Natural killer cell (primary cell): ENCODE results near the gene SPTSSB. TPM values are rescaled to one million over a fixed set of nuclear protein-coding genes. Genes with fewer than 3 reads are reported as not detected.

Experiments
- ATAC-seq, 3 donors: fragments of 150-1000 bp in 2 of 3; fragments of 200-7000 bp in 1 of 3; cut with Tn5 transposase; 1 replicate in 1 of 3; 2 replicates in 2 of 3; pipeline ENCODE4 v1.10.0; 2021; ENCODE audit warnings: mild to moderate bottlenecking in 2 of 3, moderate library complexity in 2 of 3
- DNase-seq, 2 donors: peaks; one replicate each; pipeline versions ENCODE4 v3.0.0 to v3.0.0-alpha.2; 2013 to 2021; ENCODE audit warnings: mixed read lengths in 1 of 2
- H3K27ac ChIP-seq: one replicate; pipeline ENCODE4 v1.5.1; 2013; ENCODE audit warnings: mild to moderate bottlenecking, low read length
- H3K27me3 ChIP-seq: one replicate; pipeline ENCODE4 v1.6.1; 2013; ENCODE audit warnings: low read length; ENCODE audit not compliant: control insufficient read depth, insufficient read depth
- H3K36me3 ChIP-seq: one replicate; pipeline ENCODE4 v1.6.1; 2013; ENCODE audit warnings: low read length; ENCODE audit not compliant: control insufficient read depth, insufficient read depth
- H3K4me1 ChIP-seq: one replicate; pipeline ENCODE4 v1.6.1; 2013; ENCODE audit warnings: low read length; ENCODE audit not compliant: control insufficient read depth, insufficient read depth
- H3K4me3 ChIP-seq: one replicate; pipeline ENCODE4 v1.5.1; 2013; ENCODE audit warnings: low read length
- H3K9me3 ChIP-seq: one replicate; pipeline ENCODE4 v1.6.1; 2013; ENCODE audit warnings: low read length; ENCODE audit not compliant: control insufficient read depth, insufficient read depth
- H3K27ac Mint-ChIP-seq, 2 donors: one replicate each; pipeline ENCODE4 v1.8.0; 2022; ENCODE audit warnings: mild to moderate bottlenecking in 2 of 2, mixed read lengths in 2 of 2, moderate library complexity in 1 of 2
- H3K27me3 Mint-ChIP-seq, 2 donors: one replicate each; pipeline ENCODE4 v1.8.0; 2022; ENCODE audit warnings: low read depth in 2 of 2, mixed read lengths in 2 of 2
- H3K36me3 Mint-ChIP-seq: one replicate; pipeline ENCODE4 v1.8.0; 2022; ENCODE audit warnings: mixed read lengths
- H3K4me1 Mint-ChIP-seq, 2 donors: one replicate each; pipeline ENCODE4 v1.8.0; 2022; ENCODE audit warnings: mixed read lengths in 2 of 2
- H3K4me3 Mint-ChIP-seq: one replicate; pipeline ENCODE4 v1.8.0; 2022; ENCODE audit warnings: mild to moderate bottlenecking, moderate library complexity, mixed read lengths
- H3K9me3 Mint-ChIP-seq, 2 donors: one replicate each; pipeline ENCODE4 v1.8.0; 2022; ENCODE audit warnings: mixed read lengths in 2 of 2
- WGBS: methylation state at CpG from one replicate; pipeline ENCODE4 v1.1.7; 2013; ENCODE audit warnings: missing lambda C conversion rate; ENCODE audit not compliant: insufficient coverage; 5-methylcytosine and 5-hydroxymethylcytosine counted together
- intact Hi-C: fragments of 100-400 bp; cut with micrococcal nuclease; formaldehyde crosslinking; loops from one replicate; pipeline ENCODE4 v1.14.2; 2022
- total RNA-seq, 4 donors: library from RNA; stranded (reverse); fragments of 120-200 nt in 1 of 4; gene quantifications; one replicate each; pipeline versions ENCODE4 v1.2.3 to v1.2.4, GENCODE V29; 2013 to 2022
- TF ChIP-seq, protein P1 (sequence below): fragments of 200-600 bp; IDR thresholded peaks from one replicate; pipeline ENCODE4 v1.8.0; 2022; ENCODE audit warnings: antibody characterized with exemption

Gene SPTSSB
- total RNA-seq, 3 donors from 2014 or later (not counting 1 experiment from before 2014, with no cell fraction given) = 7.3 to 14.1 (median 11.1) TPM

DNA sequence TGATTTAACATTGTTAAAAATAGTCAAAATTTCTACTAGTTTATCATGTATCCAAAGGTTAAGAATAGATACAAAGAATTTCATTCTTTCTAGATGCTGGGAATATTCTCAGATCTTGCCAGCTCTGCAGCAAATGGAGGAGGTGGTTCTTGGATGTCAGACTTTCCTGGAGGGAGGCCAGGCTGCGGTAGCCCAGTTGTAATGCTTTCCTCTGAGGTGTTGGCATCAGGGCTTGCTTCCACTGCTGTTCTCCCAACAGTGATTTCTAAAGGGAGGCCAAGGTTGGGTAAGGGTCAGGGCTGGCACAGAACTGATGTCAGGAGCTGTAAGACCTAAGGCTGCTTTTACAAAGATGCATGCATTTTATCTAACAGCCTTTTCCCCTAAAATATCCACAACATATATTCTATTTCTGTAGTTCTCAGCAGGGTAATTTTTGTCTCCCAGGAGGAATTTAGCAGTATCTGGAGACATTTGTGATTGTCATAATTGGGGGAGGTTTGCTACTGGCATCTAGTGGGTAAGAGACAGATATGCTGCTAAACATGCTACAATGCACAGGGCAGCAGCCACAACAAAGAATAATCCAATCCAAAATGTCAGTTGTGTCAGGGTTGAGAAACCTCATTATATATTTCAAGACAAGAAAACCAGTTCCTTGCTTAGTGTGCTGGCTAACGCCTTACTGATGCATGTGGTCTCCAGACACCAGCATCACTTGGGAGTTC lies 42.0 kb upstream of the SPTSSB start:
- H3K4me3 ChIP-seq = no peak overlapping the region
- TF ChIP-seq, protein P1, sequence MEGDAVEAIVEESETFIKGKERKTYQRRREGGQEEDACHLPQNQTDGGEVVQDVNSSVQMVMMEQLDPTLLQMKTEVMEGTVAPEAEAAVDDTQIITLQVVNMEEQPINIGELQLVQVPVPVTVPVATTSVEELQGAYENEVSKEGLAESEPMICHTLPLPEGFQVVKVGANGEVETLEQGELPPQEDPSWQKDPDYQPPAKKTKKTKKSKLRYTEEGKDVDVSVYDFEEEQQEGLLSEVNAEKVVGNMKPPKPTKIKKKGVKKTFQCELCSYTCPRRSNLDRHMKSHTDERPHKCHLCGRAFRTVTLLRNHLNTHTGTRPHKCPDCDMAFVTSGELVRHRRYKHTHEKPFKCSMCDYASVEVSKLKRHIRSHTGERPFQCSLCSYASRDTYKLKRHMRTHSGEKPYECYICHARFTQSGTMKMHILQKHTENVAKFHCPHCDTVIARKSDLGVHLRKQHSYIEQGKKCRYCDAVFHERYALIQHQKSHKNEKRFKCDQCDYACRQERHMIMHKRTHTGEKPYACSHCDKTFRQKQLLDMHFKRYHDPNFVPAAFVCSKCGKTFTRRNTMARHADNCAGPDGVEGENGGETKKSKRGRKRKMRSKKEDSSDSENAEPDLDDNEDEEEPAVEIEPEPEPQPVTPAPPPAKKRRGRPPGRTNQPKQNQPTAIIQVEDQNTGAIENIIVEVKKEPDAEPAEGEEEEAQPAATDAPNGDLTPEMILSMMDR = no peak
- Mint-ChIP-seq H3K27me3 (peaks cover 12 to 39% of the 10 kb centered on the region in 2 donors), H3K36me3 (peaks cover 9% of the 10 kb centered on the region), H3K9me3 (no peaks in the 10 kb centered on the region), H3K4me1 (no peaks in the 10 kb centered on the region), H3K4me3 (no peak overlapping the region), H3K27ac (no peak overlapping the region)
- no peak for DNase-seq
- intact Hi-C loops = no loop called here
- no peak overlapping the region for H3K27ac ChIP-seq
- peaks cover 2% of the 10 kb centered on the region for H3K4me1 ChIP-seq
- 61% methylated on average over 2 of the region's 2 CpGs for WGBS
- no peak for ATAC-seq
- H3K27me3 ChIP-seq = no peaks in the 10 kb centered on the region
- no peaks in the 10 kb centered on the region for H3K36me3 ChIP-seq
- no peaks in the 10 kb centered on the region for H3K9me3 ChIP-seq

GRCh38 chr3:161412123-161412522 lies 40.8 kb upstream of the SPTSSB start:
- no peak for DNase-seq
- H3K4me1 Mint-ChIP-seq = peaks cover under 1% of the 10 kb centered on the region in 2 donors
- TF ChIP-seq, protein P1 = no peak
- no peaks in the 10 kb centered on the region for H3K9me3 ChIP-seq
- WGBS = no CpG with 5 or more reads among the region's 1 CpG
- intact Hi-C loops = no loop called here
- H3K27ac ChIP-seq = no peak overlapping the region
- ATAC-seq = no peak
- H3K4me3 ChIP-seq = no peak overlapping the region
- no peak overlapping the region for H3K4me3 Mint-ChIP-seq
- peaks cover 9% of the 10 kb centered on the region for H3K36me3 Mint-ChIP-seq
- no peaks in the 10 kb centered on the region for H3K36me3 ChIP-seq
- H3K4me1 ChIP-seq = peaks cover 5% of the 10 kb centered on the region
- H3K27me3 ChIP-seq = no peaks in the 10 kb centered on the region
- H3K27me3 Mint-ChIP-seq = peaks cover 12 to 39% of the 10 kb centered on the region in 2 donors
- H3K9me3 Mint-ChIP-seq = no peaks in the 10 kb centered on the region
- H3K27ac Mint-ChIP-seq = no peak overlapping the region

DNA sequence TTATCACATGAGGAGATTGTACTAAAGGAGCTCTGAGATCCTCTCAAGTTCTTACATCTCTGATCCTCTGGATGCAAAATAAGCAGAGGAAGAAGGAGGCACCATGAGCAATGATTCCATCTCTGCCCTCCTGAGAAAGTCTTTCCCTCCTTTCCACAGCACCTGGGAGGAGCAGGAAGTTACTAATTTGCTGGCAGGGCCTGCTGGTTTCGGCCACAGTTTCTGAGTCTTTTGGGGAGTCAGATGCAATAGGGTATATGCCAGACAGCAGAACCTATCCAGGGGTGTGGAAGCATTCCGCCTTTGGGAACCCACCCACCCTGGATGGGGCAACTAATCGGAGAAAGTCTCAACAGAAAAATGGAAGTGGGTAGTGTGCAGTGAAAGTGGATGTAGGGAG lies 38.5 kb upstream of the SPTSSB start:
- intact Hi-C loops = loop anchor here (1.0 to 5.0 kb wide), 2 partner anchors 98 to 137 kb away; no protein-coding TSS in a partner anchor
- TF ChIP-seq, protein P1 = no peak
- WGBS = 98% methylated on average over 3 of the region's 3 CpGs
- Histone ChIP-seq H3K36me3 (no peaks in the 10 kb centered on the region), H3K4me3 (no peak overlapping the region), H3K27ac (no peak overlapping the region), H3K4me1 (peaks cover 17% of the 10 kb centered on the region), H3K27me3 (no peaks in the 10 kb centered on the region), H3K9me3 (no peaks in the 10 kb centered on the region)
- ATAC-seq (no peak), DNase-seq (no peak)
- no peak overlapping the region for H3K4me3 Mint-ChIP-seq
- H3K9me3 Mint-ChIP-seq = no peaks in the 10 kb centered on the region
- H3K27ac Mint-ChIP-seq = no peak overlapping the region
- peaks cover 20 to 51% of the 10 kb centered on the region in 2 donors for H3K27me3 Mint-ChIP-seq
- peaks cover 16 to 18% of the 10 kb centered on the region in 2 donors for H3K4me1 Mint-ChIP-seq
- no peaks in the 10 kb centered on the region for H3K36me3 Mint-ChIP-seq
